ENCODE measurements around the gene CDK3.

- TF ChIP-seq CTCF (IDR thresholded peaks at IDR 0.05) (no peak), EZH2 (IDR thresholded peaks at IDR 0.05; ENCODE audit: borderline replicate concordance, insufficient read depth, low read depth, low read length, poor library complexity, severe bottlenecking) (no peak)
Observed at GRCh38 chr17:75950855-75951554, 49.6 kb upstream of the CDK3 start.
